Retinal pigment epithelial cell (primary cell): Measurements from ENCODE around the gene GTPBP3.

Experiments used
- DNase-seq: peaks from one replicate; pipeline ENCODE4 v3.0.0-alpha.2; 2010; ENCODE audit warnings: low read depth
- H3K4me3 ChIP-seq: 2 replicates; pipeline ENCODE4 v1.5.1; 2011; ENCODE audit warnings: mild to moderate bottlenecking, low read length, control low read depth, moderate library complexity
- CTCF ChIP-seq: conservative IDR thresholded peaks from 2 replicates; pipeline ENCODE4 v1.5.1; 2011; ENCODE audit warnings: low read depth, low read length, control low read depth, inconsistent platforms

The GTPBP3 gene

DNA sequence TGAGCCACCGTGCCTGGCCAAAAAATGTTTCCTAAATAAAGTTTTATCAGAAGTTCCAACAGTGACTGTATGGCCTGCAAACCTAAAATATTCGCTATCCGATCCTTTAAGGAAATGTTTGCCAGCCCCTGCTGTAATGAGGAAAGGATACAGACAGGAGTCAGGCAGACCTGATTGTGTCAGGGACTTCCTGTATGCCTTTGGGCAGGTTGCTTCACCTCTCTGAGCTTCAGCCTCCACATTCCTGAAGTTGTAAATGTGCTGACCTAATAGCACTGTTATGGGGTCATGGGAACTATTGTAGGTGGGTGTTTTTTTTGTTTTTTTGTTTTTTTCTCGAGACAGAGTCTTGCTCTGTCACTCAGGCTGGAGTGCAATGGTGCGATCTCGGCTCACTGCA lies 40.4 kb upstream of the GTPBP3 start:
- no peak for TF ChIP-seq CTCF
- DNase-seq: no peak
- no peak overlapping the region for H3K4me3 ChIP-seq

GRCh38 chr19:17300992-17301619 lies 36.2 kb upstream of the GTPBP3 start:
- H3K4me3 ChIP-seq: no peak overlapping the region
- no peak for TF ChIP-seq CTCF
- no peak for DNase-seq

DNA sequence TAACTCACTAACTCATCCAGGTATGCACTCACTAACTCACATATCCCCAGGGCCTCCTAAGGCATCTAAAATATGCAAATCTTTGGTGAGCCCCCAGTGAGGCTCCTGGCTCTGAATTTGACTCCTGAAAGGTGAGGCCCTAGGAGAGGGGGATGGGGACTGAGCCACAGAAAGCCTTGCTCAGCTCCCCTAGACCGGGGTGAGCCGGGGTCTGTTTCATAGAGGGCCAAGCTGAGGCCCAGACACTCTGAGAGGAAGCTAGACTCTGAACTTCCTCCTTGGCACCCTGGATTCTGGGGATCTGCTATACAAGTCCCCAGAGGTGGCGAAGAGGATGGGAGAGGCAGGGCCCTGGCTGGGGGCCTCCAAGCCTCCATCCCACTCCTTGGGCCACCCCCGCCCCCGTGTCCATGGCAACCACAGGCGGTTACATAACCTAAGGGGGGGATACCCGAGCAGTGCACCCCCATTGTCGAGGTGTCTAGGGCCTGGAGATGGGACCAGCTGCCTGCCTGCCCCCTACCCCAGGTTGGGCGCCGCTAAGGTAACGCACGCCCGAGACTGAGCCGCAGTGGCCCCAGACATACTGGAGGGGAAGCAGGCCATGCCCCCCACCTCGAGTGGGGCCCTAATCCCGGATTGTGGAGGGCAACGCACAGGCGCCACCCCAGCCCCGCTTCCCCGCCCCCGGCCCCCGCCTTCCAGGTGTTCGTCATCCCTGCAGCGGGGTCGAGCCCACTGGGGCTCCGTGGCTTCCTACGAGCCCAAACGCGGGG lies 34.8 kb upstream of the GTPBP3 start:
- H3K4me3 ChIP-seq: peak overlapping the region; percentile 69
- no peak for TF ChIP-seq CTCF
- DNase-seq: no peak

- peak within 1 kb of the TSS; percentile 69 for H3K4me3 ChIP-seq
- peak; percentile 34 for TF ChIP-seq CTCF
Observed at GRCh38 chr19:17303167-17303939, 34.0 kb upstream of the GTPBP3 start, which contains the start of gene ABHD8. Gene ABHD8, minus strand, starts transcription at chr19:17303425. Its CDS starts 1,809 bp downstream, at chr19:17301616.

GRCh38 chr19:17303940-17304267 lies 33.4 kb upstream of the GTPBP3 start:
- TF ChIP-seq CTCF: no peak
- H3K4me3 ChIP-seq: no peak overlapping the region
- DNase-seq: no peak

More at GRCh38 chr19:17303167-17303939, 34.0 kb upstream of the GTPBP3 start, which contains the start of gene ABHD8:
- DNase-seq: peak; percentile 84

- no peak overlapping the region for H3K4me3 ChIP-seq
- TF ChIP-seq CTCF: no peak
Observed at GRCh38 chr19:17304386-17305215, 32.8 kb upstream of the GTPBP3 start.

More at GRCh38 chr19:17304386-17305215, 32.8 kb upstream of the GTPBP3 start:
- no peak for DNase-seq
